Left cardiac atrium (tissue), 4 donors: ENCODE measurements around the gene CENPP. TPM values are rescaled to one million over a fixed set of nuclear protein-coding genes. Genes with fewer than 3 reads are reported as not detected.
A peak's percentile ranks its signal among the peaks of the same experiment; 100 is the strongest.

Source experiments
- ATAC-seq, 2 donors: fragments of 200-7000 bp; cut with Tn5 transposase; one replicate each; pipeline ENCODE4 v1.9.1; 2020; ENCODE audit warnings: mild to moderate bottlenecking in 2 of 2, moderate library complexity in 2 of 2
- DNase-seq: peaks from one replicate; pipeline ENCODE4 v3.0.0-alpha.2; 2020
- intact Hi-C, 2 donors: fragments of 100-400 bp; cut with DNase I; formaldehyde crosslinking; loops; one replicate each; pipeline versions ENCODE4 v1.14.1 to v1.15.1; 2022 to 2023
- microRNA-seq, 2 donors: library from miRNA; unstranded; fragments of <30 nt; microRNA quantifications; one replicate each; pipeline ENCODE4 v1.2.0, GENCODE V29; 2020
- total RNA-seq, 2 donors: library from RNA; stranded (reverse); fragmentation: NEBNext Ultra II Directional; extraction: Animal tissue kit (Norgen Biotek cat#: 25700); gene quantifications; one replicate each; pipeline ENCODE4 v1.2.1, GENCODE V29; 2021
- donor health status: DM: no; HTN: yes; CAD: no.
- donor health status: DM: no; HTN: yes; CAD: no; lungs with severe emphysema.
- donor health status: DM: yes; HTN: yes; CAD: no.
- donor health status: Dilated cardiomyopathy.

The CENPP gene
- total RNA-seq, 2 donors from 2014 or later = 1.9 to 3.2 TPM

DNA sequence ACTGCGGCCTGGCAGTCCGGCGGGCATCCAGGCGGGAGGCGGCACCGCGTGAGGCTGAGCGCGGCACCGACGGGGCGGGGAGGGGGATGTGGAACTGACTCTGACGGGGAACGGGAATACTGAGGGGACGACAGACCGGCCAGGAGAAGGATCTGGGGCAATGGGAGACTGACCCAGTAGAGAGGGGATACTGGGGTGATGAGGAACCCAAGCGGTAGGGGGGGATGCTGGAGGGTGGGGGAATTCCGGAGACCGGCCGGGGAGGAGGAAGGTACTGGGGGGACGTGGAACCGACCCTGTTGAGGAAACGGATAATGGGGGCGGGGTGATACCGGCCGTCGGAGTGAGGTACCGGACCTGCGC lies 343.8 kb downstream of the CENPP start:
- intact Hi-C loops = no loop called here
- peak; percentile 33 to 53 for ATAC-seq

More for the DNA sequence above, 343.8 kb downstream of the CENPP start:
- DNase-seq = peak; percentile 60

Small RNA genes lying within 50 kb of the gene (microRNA-seq; reads per million reads assigned to microRNA genes)
- gene MIR3651 (0 to 1.4 reads per million in 2 donors), gene MIR4670 (0 to 0.20 reads per million in 2 donors)

Other genes with a start within 250 kb of the CENPP start
- gene SPTLC1, start 210.5 kb upstream of the CENPP start, total RNA-seq = 10 to 100 TPM; 29.9 to 31.6 TPM
- 10 to 100 TPM; 50.4 to 73.3 TPM for gene IARS1, start 32.3 kb upstream of the CENPP start, total RNA-seq
- gene NOL8, start 603 bp upstream of the CENPP start, total RNA-seq = 10 to 100 TPM; 13.3 to 17.6 TPM
- 10 to 100 TPM; 17.4 to 25.6 TPM for gene OGN, start 78.6 kb downstream of the CENPP start, total RNA-seq
- gene OMD, start 98.5 kb downstream of the CENPP start, total RNA-seq = 1 to 10 TPM; 5.8 to 8.5 TPM
- 1 to 10 TPM; 7.9 to 8.8 TPM for gene ASPN, start 156.6 kb downstream of the CENPP start, total RNA-seq
- gene ECM2, start 210.0 kb downstream of the CENPP start, total RNA-seq = 10 to 100 TPM; 14.4 to 17.6 TPM